Ascending aorta (tissue), 2 donors: ENCODE measurements around the gene TEKTIP1. TPM values are rescaled to one million over a fixed set of nuclear protein-coding genes. Genes with fewer than 3 reads are reported as not detected.
"Not testable (repeated sequence)": the region's sequence is repeated elsewhere in the genome, so short reads cannot be mapped to it uniquely, and the experiment has no call there.

ENCODE experiments used
- DNase-seq, 2 donors: peaks; one replicate each; pipeline ENCODE4 v3.0.0-alpha.2; 2019; ENCODE audit warnings: low spot score in 2 of 2
- H3K27ac ChIP-seq, 2 donors: fragments of 200-600 bp; sonication (generic); one replicate each; pipeline ENCODE4 v1.5.1; 2016 to 2017; ENCODE audit warnings: mild to moderate bottlenecking in 1 of 2
- H3K27me3 ChIP-seq: fragments of 200-600 bp; sonication (generic); one replicate; pipeline ENCODE4 v1.5.1; 2017
- H3K36me3 ChIP-seq, 2 donors: fragments of 200-600 bp; sonication (generic); one replicate each; pipeline ENCODE4 v1.5.1; 2016
- H3K4me1 ChIP-seq, 2 donors: fragments of 200-600 bp; sonication (generic); one replicate each; pipeline ENCODE4 v1.5.1; 2016 to 2017; ENCODE audit warnings: mild to moderate bottlenecking in 1 of 2
- H3K4me3 ChIP-seq, 2 donors: fragments of 200-600 bp; sonication (generic); one replicate each; pipeline ENCODE4 v1.5.1; 2016 to 2017; ENCODE audit warnings: mild to moderate bottlenecking in 1 of 2
- H3K9me3 ChIP-seq, 2 donors: fragments of 200-600 bp; sonication (generic); one replicate each; pipeline ENCODE4 v1.5.1; 2016
- CTCF ChIP-seq, 3 experiments: fragments of 200-600 bp in 2 of 3; fragments of 450-650 bp in 1 of 3; sonication (generic) in 2 of 3; IDR thresholded peaks; one replicate each; pipeline ENCODE4 v1.5.1; 2016 to 2019; ENCODE audit warnings: antibody characterized with exemption in 3 of 3, mild to moderate bottlenecking in 1 of 3, moderate library complexity in 1 of 3
- intact Hi-C: fragments of 100-400 bp; cut with DNase I; formaldehyde crosslinking; loops from one replicate; pipeline ENCODE4 v1.15.1; 2023
- total RNA-seq: library from RNA; depleted of rRNA; stranded (reverse); fragments of >200 nt; gene quantifications from one replicate; pipeline ENCODE4 v1.1.0, GENCODE V29; 2016

TEKTIP1 gene
- total RNA-seq, 1 donor from 2014 or later, result not detected

GRCh38 chr19:3506384-3507340 is 32.3 kb upstream of the TEKTIP1 start:
- Histone ChIP-seq H3K27ac (peak overlapping the region; percentile 70 to 80), H3K9me3 (no peaks in the 10 kb centered on the region), H3K4me3 (peak overlapping the region; percentile 90 to 100), H3K4me1 (peaks cover 5 to 10% of the 10 kb centered on the region in 2 donors), H3K36me3 (peaks cover 0 to 12% of the 10 kb centered on the region in 2 donors), H3K27me3 (no peaks in the 10 kb centered on the region)
- peak in 1 of 2 donors; percentile 75 for DNase-seq
- TF ChIP-seq CTCF (IDR thresholded peaks at IDR 0.05), result peak in 1 of 3 experiments; percentile 16
- intact Hi-C loops, result loop anchor here (1.0 to 10.0 kb wide), 5 partner anchors 51 to 738 kb away; partner anchors contain the start of genes HMG20B, MFSD12, TBXA2R and YJU2

GRCh38 chr19:3507371-3508120 is 31.4 kb upstream of the TEKTIP1 start:
- intact Hi-C loops, result loop anchor here (5.0 to 10.0 kb wide), 4 partner anchors 50 to 737 kb away; partner anchors contain the start of genes HMG20B, MFSD12, TBXA2R and YJU2
- TF ChIP-seq CTCF (IDR thresholded peaks at IDR 0.05), result no peak
- peaks cover 5 to 10% of the 10 kb centered on the region in 2 donors for H3K4me1 ChIP-seq
- peak overlapping the region in 1 of 2 donors; percentile 80 for H3K27ac ChIP-seq
- peaks cover 0 to 12% of the 10 kb centered on the region in 2 donors for H3K36me3 ChIP-seq
- no peaks in the 10 kb centered on the region for H3K9me3 ChIP-seq
- peak overlapping the region; percentile 90 to 100 for H3K4me3 ChIP-seq
- no peak for DNase-seq
- H3K27me3 ChIP-seq, result no peaks in the 10 kb centered on the region

- not testable (repeated sequence) for H3K27ac ChIP-seq, H3K27me3 ChIP-seq, H3K4me1 ChIP-seq, H3K9me3 ChIP-seq, DNase-seq
- H3K36me3 ChIP-seq, result peaks cover 0 to 12% of the 10 kb centered on the region in 2 donors
- intact Hi-C loops, result loop anchor here (5.0 to 10.0 kb wide), 4 partner anchors 49 to 737 kb away; partner anchors contain the start of genes HMG20B, MFSD12, TBXA2R and YJU2
- peak overlapping the region; percentile 90 to 100 for H3K4me3 ChIP-seq
Observed at GRCh38 chr19:3508121-3508661, 30.8 kb upstream of the TEKTIP1 start.

- Histone ChIP-seq H3K4me1 (peaks cover 5 to 10% of the 10 kb centered on the region in 2 donors), H3K27ac (no peak overlapping the region), H3K4me3 (no peak overlapping the region), H3K9me3 (no peaks in the 10 kb centered on the region), H3K36me3 (peaks cover 0 to 12% of the 10 kb centered on the region in 2 donors), H3K27me3 (no peaks in the 10 kb centered on the region)
- intact Hi-C loops, result loop anchor here (5.0 to 10.0 kb wide), 4 partner anchors 48 to 736 kb away; partner anchors contain the start of genes HMG20B, MFSD12, TBXA2R and YJU2
- no peak for TF ChIP-seq CTCF (IDR thresholded peaks at IDR 0.05)
- no peak for DNase-seq
Observed at GRCh38 chr19:3508771-3509535, 30.0 kb upstream of the TEKTIP1 start.

- H3K27ac ChIP-seq, result no peak overlapping the region
- intact Hi-C loops, result loop anchor here (5.0 to 10.0 kb wide), 4 partner anchors 48 to 735 kb away; partner anchors contain the start of genes HMG20B, MFSD12, TBXA2R and YJU2
- H3K9me3 ChIP-seq, result no peaks in the 10 kb centered on the region
- H3K4me1 ChIP-seq, result peaks cover 5 to 10% of the 10 kb centered on the region in 2 donors
- H3K4me3 ChIP-seq, result no peak overlapping the region
- peaks cover 0 to 12% of the 10 kb centered on the region in 2 donors for H3K36me3 ChIP-seq
- H3K27me3 ChIP-seq, result no peaks in the 10 kb centered on the region
- DNase-seq, result no peak
- TF ChIP-seq CTCF (IDR thresholded peaks at IDR 0.05), result no peak
Observed at GRCh38 chr19:3509566-3509989, 29.4 kb upstream of the TEKTIP1 start.
